ENCODE data around the gene FAAP24. TPM values are rescaled to one million over a fixed set of nuclear protein-coding genes. Genes with fewer than 3 reads are reported as not detected.

The FAAP24 gene, protein sequence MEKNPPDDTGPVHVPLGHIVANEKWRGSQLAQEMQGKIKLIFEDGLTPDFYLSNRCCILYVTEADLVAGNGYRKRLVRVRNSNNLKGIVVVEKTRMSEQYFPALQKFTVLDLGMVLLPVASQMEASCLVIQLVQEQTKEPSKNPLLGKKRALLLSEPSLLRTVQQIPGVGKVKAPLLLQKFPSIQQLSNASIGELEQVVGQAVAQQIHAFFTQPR
- polyA plus RNA-seq (2011; rRNA removed) (1.6 and 1.8 TPM in 2 replicates), polyA minus RNA-seq (2011; rRNA and poly(A)+ RNA removed) (1.00 and 2.3 TPM in 2 replicates)

DNA sequence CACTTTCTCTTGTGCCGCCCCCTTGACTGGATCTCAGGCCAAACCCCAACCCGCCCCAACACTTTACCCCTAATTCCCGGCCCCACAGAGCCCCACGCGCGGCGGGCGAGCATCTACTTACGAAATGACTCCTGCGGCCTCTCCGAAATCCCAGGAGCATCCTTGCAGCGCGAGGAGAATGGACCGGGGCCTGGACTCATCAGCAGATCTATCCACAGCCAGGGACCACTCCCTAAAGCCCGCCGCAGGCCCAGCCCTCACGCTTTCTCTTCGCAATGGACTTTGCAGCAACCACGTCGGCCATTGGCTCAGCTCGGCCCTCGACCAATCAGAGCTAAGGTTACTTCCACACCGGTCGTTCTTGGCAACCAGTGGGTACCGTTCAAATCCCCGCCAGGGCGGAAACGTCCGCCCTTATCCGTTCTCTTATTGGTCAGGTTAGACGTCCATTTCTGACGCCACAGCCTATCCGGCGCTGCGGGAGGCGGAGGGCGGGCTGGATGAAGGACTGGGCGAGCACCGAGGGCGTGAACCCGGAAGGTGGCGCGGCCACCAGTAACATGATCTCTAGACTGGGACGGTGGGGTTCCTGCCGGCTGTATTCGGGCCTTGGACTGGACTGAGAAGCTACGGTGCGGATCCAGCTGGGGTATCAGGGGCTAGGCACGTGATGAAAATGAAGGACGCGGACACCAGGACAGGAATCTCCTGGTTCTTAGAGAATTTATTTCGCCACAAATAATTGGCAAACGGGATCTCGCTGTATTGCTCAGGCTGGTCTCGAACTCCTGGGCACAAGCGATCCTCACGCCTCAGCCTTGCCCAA is at the start of gene FAAP24, which contains the start of gene CEP89:
Gene FAAP24, plus strand, starts transcription at position 528 of the 826 bp plus-strand sequence. CDS start 955 bp downstream, outside the sequence.
Gene CEP89, minus strand, starts transcription at position 244 of the 826 bp plus-strand sequence. Its CDS starts 84 bp downstream, at position 160.
- Histone ChIP-seq H3K9me3 (ENCODE audit: control insufficient read depth, insufficient read depth, low read length) (no peaks in the 10 kb centered on the region; the same call in 1 of the 2 replicates), H3K27me3 (ENCODE audit: control insufficient read depth, insufficient read depth, low read length) (no peaks in the 10 kb centered on the region), H3K27ac (ENCODE audit: low read depth, low read length) (peak within 1 kb of the TSS; percentile 47), H3K4me3 (ENCODE audit: low read depth, low read length) (peak within 1 kb of the TSS; percentile 82)
- ChIA-PET POLR2A (interaction anchor here (0.6 to 0.7 kb wide), 2 partner anchors 94 to 148 kb away, joined by 3 read pairs; no protein-coding TSS in a partner anchor), CTCF (interaction anchor here (0.7 to 1.8 kb wide), 5 partner anchors 140 to 213 kb away, joined by 4 to 7 read pairs (median 5); no protein-coding TSS in a partner anchor)
- TF ChIP-seq, protein P1, sequence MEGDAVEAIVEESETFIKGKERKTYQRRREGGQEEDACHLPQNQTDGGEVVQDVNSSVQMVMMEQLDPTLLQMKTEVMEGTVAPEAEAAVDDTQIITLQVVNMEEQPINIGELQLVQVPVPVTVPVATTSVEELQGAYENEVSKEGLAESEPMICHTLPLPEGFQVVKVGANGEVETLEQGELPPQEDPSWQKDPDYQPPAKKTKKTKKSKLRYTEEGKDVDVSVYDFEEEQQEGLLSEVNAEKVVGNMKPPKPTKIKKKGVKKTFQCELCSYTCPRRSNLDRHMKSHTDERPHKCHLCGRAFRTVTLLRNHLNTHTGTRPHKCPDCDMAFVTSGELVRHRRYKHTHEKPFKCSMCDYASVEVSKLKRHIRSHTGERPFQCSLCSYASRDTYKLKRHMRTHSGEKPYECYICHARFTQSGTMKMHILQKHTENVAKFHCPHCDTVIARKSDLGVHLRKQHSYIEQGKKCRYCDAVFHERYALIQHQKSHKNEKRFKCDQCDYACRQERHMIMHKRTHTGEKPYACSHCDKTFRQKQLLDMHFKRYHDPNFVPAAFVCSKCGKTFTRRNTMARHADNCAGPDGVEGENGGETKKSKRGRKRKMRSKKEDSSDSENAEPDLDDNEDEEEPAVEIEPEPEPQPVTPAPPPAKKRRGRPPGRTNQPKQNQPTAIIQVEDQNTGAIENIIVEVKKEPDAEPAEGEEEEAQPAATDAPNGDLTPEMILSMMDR (IDR thresholded peaks at IDR 0.05; ENCODE audit: low read depth, low read length): no peak
- DNase-seq (ENCODE audit: low read depth, low spot score): peak; percentile 99

DNA sequence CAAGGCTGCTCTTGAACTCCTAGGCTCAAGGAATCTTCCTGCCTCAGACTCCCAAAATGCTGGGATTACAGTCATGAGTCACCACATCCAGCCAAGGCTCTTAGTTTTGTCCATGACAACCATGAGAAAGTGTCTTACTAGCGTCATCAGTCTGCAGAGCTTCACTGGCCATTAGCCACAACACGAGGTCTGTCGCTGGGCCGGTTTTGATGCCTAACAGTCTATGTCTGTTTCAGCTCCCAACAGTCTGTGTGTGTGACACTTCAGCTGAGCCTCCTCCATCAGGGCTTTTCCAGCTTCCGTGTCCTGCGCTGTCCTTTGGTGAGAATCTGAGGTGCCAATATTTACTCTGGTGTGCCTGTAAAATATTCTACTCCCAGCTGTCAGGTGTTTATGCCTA is 47.8 kb upstream of the FAAP24 start:
- CTCF ChIA-PET: no interaction called here
- POLR2A ChIA-PET: no interaction called here
- no peak overlapping the region for H3K27ac ChIP-seq (ENCODE audit: low read depth, low read length)
- H3K27me3 ChIP-seq (ENCODE audit: control insufficient read depth, insufficient read depth, low read length): no peaks in the 10 kb centered on the region
- H3K9me3 ChIP-seq (ENCODE audit: control insufficient read depth, insufficient read depth, low read length): peaks cover 3% of the 10 kb centered on the region; the same call in 1 of the 2 replicates
- DNase-seq (ENCODE audit: low read depth, low spot score): peak; percentile 8
- TF ChIP-seq, protein P1 (IDR thresholded peaks at IDR 0.05; ENCODE audit: low read depth, low read length): no peak
- no peak overlapping the region for H3K4me3 ChIP-seq (ENCODE audit: low read depth, low read length)

DNA sequence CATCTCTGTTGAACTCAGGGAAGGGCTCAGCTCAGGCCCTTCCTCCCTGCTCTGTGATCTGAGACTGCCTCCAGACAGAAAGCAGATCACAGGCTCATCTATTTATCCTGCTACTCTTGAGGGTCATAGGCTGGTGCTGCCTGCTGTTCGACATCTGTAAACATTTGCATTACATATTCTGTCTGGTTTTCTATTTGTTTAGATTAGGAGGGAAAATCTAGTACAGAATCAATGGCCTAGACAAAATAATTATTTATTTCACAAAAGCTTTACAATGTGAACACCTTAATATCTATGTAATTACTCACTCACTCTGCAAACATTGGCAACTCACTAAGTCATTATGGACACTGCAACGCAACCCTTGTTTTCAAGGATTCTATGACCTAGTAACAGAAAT is 43.2 kb upstream of the FAAP24 start:
- CTCF ChIA-PET: no interaction called here
- no peak for DNase-seq (ENCODE audit: low read depth, low spot score)
- Histone ChIP-seq H3K9me3 (ENCODE audit: control insufficient read depth, insufficient read depth, low read length) (peaks cover 3% of the 10 kb centered on the region; the same call in 1 of the 2 replicates), H3K27me3 (ENCODE audit: control insufficient read depth, insufficient read depth, low read length) (no peaks in the 10 kb centered on the region), H3K4me3 (ENCODE audit: low read depth, low read length) (no peak overlapping the region), H3K27ac (ENCODE audit: low read depth, low read length) (no peak overlapping the region)
- POLR2A ChIA-PET: no interaction called here
- TF ChIP-seq, protein P1 (IDR thresholded peaks at IDR 0.05; ENCODE audit: low read depth, low read length): no peak

DNA sequence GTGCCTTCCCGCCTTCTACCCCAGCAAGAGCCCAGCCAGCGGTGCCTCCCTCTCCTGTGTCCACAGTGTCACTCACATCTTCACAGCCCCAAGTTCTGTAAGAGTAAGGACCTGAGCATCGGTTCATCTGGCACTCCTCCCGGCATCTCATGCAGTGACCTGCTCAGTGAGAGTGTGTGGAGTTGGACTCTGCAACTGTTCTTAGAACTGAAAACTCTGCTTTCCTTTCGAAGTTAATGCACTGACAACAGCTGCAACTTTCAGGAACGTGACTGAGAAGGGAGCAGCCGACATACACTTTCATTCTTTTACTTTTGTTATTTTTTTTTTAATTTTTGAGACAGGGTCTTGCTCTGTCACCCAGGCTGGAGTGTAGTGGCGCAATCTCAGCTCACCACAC is 41.5 kb upstream of the FAAP24 start:
- TF ChIP-seq, protein P1 (IDR thresholded peaks at IDR 0.05; ENCODE audit: low read depth, low read length): no peak
- no peak for DNase-seq (ENCODE audit: low read depth, low spot score)
- peaks cover 3% of the 10 kb centered on the region; the same call in 1 of the 2 replicates for H3K9me3 ChIP-seq (ENCODE audit: control insufficient read depth, insufficient read depth, low read length)
- H3K27me3 ChIP-seq (ENCODE audit: control insufficient read depth, insufficient read depth, low read length): no peaks in the 10 kb centered on the region
- ChIA-PET POLR2A (no interaction called here), CTCF (no interaction called here)
- H3K27ac ChIP-seq (ENCODE audit: low read depth, low read length): no peak overlapping the region
- no peak overlapping the region for H3K4me3 ChIP-seq (ENCODE audit: low read depth, low read length)

Data from AG04450 (cell line).